ENCODE data around the gene ZC3H13. TPM values are rescaled to one million over a fixed set of nuclear protein-coding genes. Genes with fewer than 3 reads are reported as not detected.

Gene ZC3H13
- total RNA-seq, 1 donor: 21.2 TPM

GRCh38 chr13:45918597-45918996, 133.9 kb downstream of the ZC3H13 start:
- DNase-seq (ENCODE audit: low read depth): no peak
- H3K4me3 ChIP-seq (ENCODE audit: low read depth, low read length): no peak overlapping the region
- TF ChIP-seq, protein P1, sequence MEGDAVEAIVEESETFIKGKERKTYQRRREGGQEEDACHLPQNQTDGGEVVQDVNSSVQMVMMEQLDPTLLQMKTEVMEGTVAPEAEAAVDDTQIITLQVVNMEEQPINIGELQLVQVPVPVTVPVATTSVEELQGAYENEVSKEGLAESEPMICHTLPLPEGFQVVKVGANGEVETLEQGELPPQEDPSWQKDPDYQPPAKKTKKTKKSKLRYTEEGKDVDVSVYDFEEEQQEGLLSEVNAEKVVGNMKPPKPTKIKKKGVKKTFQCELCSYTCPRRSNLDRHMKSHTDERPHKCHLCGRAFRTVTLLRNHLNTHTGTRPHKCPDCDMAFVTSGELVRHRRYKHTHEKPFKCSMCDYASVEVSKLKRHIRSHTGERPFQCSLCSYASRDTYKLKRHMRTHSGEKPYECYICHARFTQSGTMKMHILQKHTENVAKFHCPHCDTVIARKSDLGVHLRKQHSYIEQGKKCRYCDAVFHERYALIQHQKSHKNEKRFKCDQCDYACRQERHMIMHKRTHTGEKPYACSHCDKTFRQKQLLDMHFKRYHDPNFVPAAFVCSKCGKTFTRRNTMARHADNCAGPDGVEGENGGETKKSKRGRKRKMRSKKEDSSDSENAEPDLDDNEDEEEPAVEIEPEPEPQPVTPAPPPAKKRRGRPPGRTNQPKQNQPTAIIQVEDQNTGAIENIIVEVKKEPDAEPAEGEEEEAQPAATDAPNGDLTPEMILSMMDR (IDR thresholded peaks at IDR 0.05; ENCODE audit: insufficient read depth, low read depth, low read length): no peak

GRCh38 chr13:45917019-45917418, 135.5 kb downstream of the ZC3H13 start:
- TF ChIP-seq, protein P1 (IDR thresholded peaks at IDR 0.05; ENCODE audit: insufficient read depth, low read depth, low read length): no peak
- no peak for DNase-seq (ENCODE audit: low read depth)
- H3K4me3 ChIP-seq (ENCODE audit: low read depth, low read length): no peak overlapping the region

GRCh38 chr13:45915686-45916439, 136.7 kb downstream of the ZC3H13 start:
- no peak overlapping the region for H3K4me3 ChIP-seq (ENCODE audit: low read depth, low read length)
- DNase-seq (ENCODE audit: low read depth): no peak
- TF ChIP-seq, protein P1 (IDR thresholded peaks at IDR 0.05; ENCODE audit: insufficient read depth, low read depth, low read length): no peak

DNA sequence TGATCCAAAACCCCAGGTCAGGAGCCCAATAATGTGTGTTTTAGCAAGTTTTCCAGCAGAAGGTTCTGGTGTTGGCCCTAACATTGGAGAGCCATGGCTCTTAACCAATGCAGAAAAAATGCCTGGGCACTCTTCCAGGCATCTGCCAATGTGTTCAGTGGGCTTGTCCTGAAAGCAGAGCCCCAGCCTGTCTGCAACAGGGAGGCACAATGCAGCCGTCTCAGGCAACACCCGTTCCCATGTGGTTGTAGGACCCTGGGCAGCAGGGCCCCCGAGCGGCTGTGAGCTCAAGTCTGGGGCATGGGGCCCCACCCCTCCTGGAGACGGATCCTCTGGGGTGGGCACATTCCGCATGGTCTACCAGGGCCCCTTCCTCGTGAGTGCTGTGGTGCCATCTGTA, 142.9 kb downstream of the ZC3H13 start:
- no peak for DNase-seq (ENCODE audit: low read depth)
- TF ChIP-seq, protein P1 (IDR thresholded peaks at IDR 0.05; ENCODE audit: insufficient read depth, low read depth, low read length): no peak
- no peak overlapping the region for H3K4me3 ChIP-seq (ENCODE audit: low read depth, low read length)

GRCh38 chr13:45909089-45909488, 143.5 kb downstream of the ZC3H13 start:
- H3K4me3 ChIP-seq (ENCODE audit: low read depth, low read length): no peak overlapping the region
- TF ChIP-seq, protein P1 (IDR thresholded peaks at IDR 0.05; ENCODE audit: insufficient read depth, low read depth, low read length): no peak
- no peak for DNase-seq (ENCODE audit: low read depth)

GRCh38 chr13:45907503-45907902, 145.0 kb downstream of the ZC3H13 start:
- H3K4me3 ChIP-seq (ENCODE audit: low read depth, low read length): no peak overlapping the region
- no peak for DNase-seq (ENCODE audit: low read depth)
- TF ChIP-seq, protein P1 (IDR thresholded peaks at IDR 0.05; ENCODE audit: insufficient read depth, low read depth, low read length): no peak

Other genes with a start within 250 kb of the ZC3H13 start
- under 0.01 TPM in 1 of 2 replicates, not detected in the other for gene SIAH3, start 201.0 kb downstream of the ZC3H13 start, total RNA-seq
- not detected in 2 replicates for gene CPB2, start 52.3 kb upstream of the ZC3H13 start, total RNA-seq
- gene LCP1, start 129.4 kb upstream of the ZC3H13 start, total RNA-seq: 17.7 and 44.9 TPM in 2 replicates
- under 0.01 TPM in 1 of 2 replicates, not detected in the other for gene LRRC63, start 159.2 kb upstream of the ZC3H13 start, total RNA-seq